Activated CD4-positive, alpha-beta T cell treated with anti-CD3 and anti-CD28 coated beads, Interleukin-2, amount 10 ng/mL, durations not matched to agents 7 days and 5 days (primary cell): ENCODE measurements around the gene RSAD1. TPM values are rescaled to one million over a fixed set of nuclear protein-coding genes. Genes with fewer than 3 reads are reported as not detected.

Experiments used
- CTCF ChIA-PET: fragments of 350-600 bp; sonication (Branson Sonifier 250); formaldehyde crosslinking; loops from one replicate; lab custom pipeline; 2021; ENCODE audit warnings: antibody characterized with exemption; lab: Charles Lee
- POLR2A ChIA-PET: fragments of 350-600 bp; sonication (Branson Sonifier 250); formaldehyde crosslinking; loops from one replicate; lab custom pipeline; 2021; ENCODE audit warnings: antibody characterized with exemption; lab: Charles Lee
- DNase-seq: peaks from one replicate; pipeline ENCODE4 v3.0.0-alpha.2; 2020
- H3K27ac Mint-ChIP-seq: one replicate; pipeline ENCODE4 v1.8.0; 2021; ENCODE audit warnings: mild to moderate bottlenecking, moderate library complexity, mixed read lengths
- H3K27me3 Mint-ChIP-seq: one replicate; pipeline ENCODE4 v1.8.0; 2021; ENCODE audit warnings: mixed read lengths
- H3K36me3 Mint-ChIP-seq: one replicate; pipeline ENCODE4 v1.8.0; 2021; ENCODE audit warnings: low read depth, mixed read lengths
- H3K4me1 Mint-ChIP-seq: one replicate; pipeline ENCODE4 v1.8.0; 2021; ENCODE audit warnings: mixed read lengths
- H3K4me3 Mint-ChIP-seq: one replicate; pipeline ENCODE4 v1.8.0; 2021; ENCODE audit warnings: mild to moderate bottlenecking, moderate library complexity, mixed read lengths
- H3K9me3 Mint-ChIP-seq: one replicate; pipeline ENCODE4 v1.8.0; 2021; ENCODE audit warnings: mixed read lengths
- total RNA-seq, 2 experiments: library from RNA; stranded (reverse); gene quantifications; one replicate each; pipeline ENCODE4 v1.2.3, GENCODE V29; 2021

The RSAD1 gene
- total RNA-seq, 2 experiments from 2014 or later = 22.5 to 25.1 TPM

GRCh38 chr17:50445730-50446325, 32.8 kb upstream of the RSAD1 start:
- H3K36me3 Mint-ChIP-seq = no peaks in the 10 kb centered on the region
- CTCF ChIA-PET = interaction anchor here (0.6 to 1.1 kb wide), 4 partner anchors 19 to 401 kb away, joined by 3 to 5 read pairs (median 4); no protein-coding TSS in a partner anchor
- H3K27me3 Mint-ChIP-seq = no peaks in the 10 kb centered on the region
- H3K4me1 Mint-ChIP-seq = no peaks in the 10 kb centered on the region
- no peak overlapping the region for H3K27ac Mint-ChIP-seq
- no peak for DNase-seq
- no peaks in the 10 kb centered on the region for H3K9me3 Mint-ChIP-seq
- POLR2A ChIA-PET = no interaction called here
- no peak overlapping the region for H3K4me3 Mint-ChIP-seq

- POLR2A ChIA-PET = no interaction called here
- CTCF ChIA-PET = interaction anchor here (0.8 to 1.6 kb wide), 2 partner anchors 14 to 51 kb away, joined by 3 to 5 read pairs; partner anchors contain the start of gene LRRC59
- Mint-ChIP-seq H3K4me1 (peaks cover 7% of the 10 kb centered on the region), H3K9me3 (no peaks in the 10 kb centered on the region), H3K27me3 (no peaks in the 10 kb centered on the region), H3K36me3 (no peaks in the 10 kb centered on the region), H3K27ac (no peak overlapping the region), H3K4me3 (no peak overlapping the region)
- no peak for DNase-seq
Observed at GRCh38 chr17:50447870-50448595, 30.6 kb upstream of the RSAD1 start.

- H3K27me3 Mint-ChIP-seq = no peaks in the 10 kb centered on the region
- no peak overlapping the region for H3K27ac Mint-ChIP-seq
- no peak for DNase-seq
- no peaks in the 10 kb centered on the region for H3K36me3 Mint-ChIP-seq
- no peak overlapping the region for H3K4me3 Mint-ChIP-seq
- POLR2A ChIA-PET = no interaction called here
- CTCF ChIA-PET = no interaction called here
- H3K4me1 Mint-ChIP-seq = peaks cover 7% of the 10 kb centered on the region
- no peaks in the 10 kb centered on the region for H3K9me3 Mint-ChIP-seq
Observed at GRCh38 chr17:50448643-50449042, 30.0 kb upstream of the RSAD1 start.

- Mint-ChIP-seq H3K27me3 (no peaks in the 10 kb centered on the region), H3K36me3 (no peaks in the 10 kb centered on the region), H3K4me3 (no peak overlapping the region), H3K4me1 (peaks cover 7% of the 10 kb centered on the region), H3K9me3 (no peaks in the 10 kb centered on the region), H3K27ac (no peak overlapping the region)
- no peak for DNase-seq
- CTCF ChIA-PET = no interaction called here
- POLR2A ChIA-PET = no interaction called here
Observed at GRCh38 chr17:50451943-50452629, 26.6 kb upstream of the RSAD1 start.

GRCh38 chr17:50452630-50453300, 25.9 kb upstream of the RSAD1 start:
- peaks cover 7% of the 10 kb centered on the region for H3K4me1 Mint-ChIP-seq
- ChIA-PET POLR2A (no interaction called here), CTCF (interaction anchor here (1.2 kb wide), 1 partner anchor 9 kb away, joined by 3 read pairs; no protein-coding TSS in a partner anchor)
- no peak overlapping the region for H3K27ac Mint-ChIP-seq
- no peaks in the 10 kb centered on the region for H3K27me3 Mint-ChIP-seq
- no peak for DNase-seq
- H3K9me3 Mint-ChIP-seq = no peaks in the 10 kb centered on the region
- no peaks in the 10 kb centered on the region for H3K36me3 Mint-ChIP-seq
- H3K4me3 Mint-ChIP-seq = no peak overlapping the region

- CTCF ChIA-PET = interaction anchor here (1.2 kb wide), 1 partner anchor 10 kb away, joined by 3 read pairs; no protein-coding TSS in a partner anchor
- Mint-ChIP-seq H3K4me3 (no peak overlapping the region), H3K36me3 (no peaks in the 10 kb centered on the region), H3K27me3 (no peaks in the 10 kb centered on the region), H3K27ac (no peak overlapping the region), H3K9me3 (no peaks in the 10 kb centered on the region), H3K4me1 (peaks cover 7% of the 10 kb centered on the region)
- POLR2A ChIA-PET = no interaction called here
- DNase-seq = no peak
Observed at GRCh38 chr17:50453901-50454300, 24.8 kb upstream of the RSAD1 start.

- H3K36me3 Mint-ChIP-seq = no peaks in the 10 kb centered on the region
- POLR2A ChIA-PET = no interaction called here
- H3K4me3 Mint-ChIP-seq = no peak overlapping the region
- H3K9me3 Mint-ChIP-seq = no peaks in the 10 kb centered on the region
- no peaks in the 10 kb centered on the region for H3K27me3 Mint-ChIP-seq
- no peak for DNase-seq
- H3K27ac Mint-ChIP-seq = no peak overlapping the region
- H3K4me1 Mint-ChIP-seq = peaks cover 1% of the 10 kb centered on the region
- CTCF ChIA-PET = interaction anchor here (0.7 to 1.4 kb wide), 3 partner anchors 10 to 116 kb away, joined by 3 to 6 read pairs (median 3); partner anchors contain the start of gene LRRC59
Observed at GRCh38 chr17:50457621-50458020, 21.0 kb upstream of the RSAD1 start.

GRCh38 chr17:50458270-50458669, 20.4 kb upstream of the RSAD1 start:
- Mint-ChIP-seq H3K36me3 (no peaks in the 10 kb centered on the region), H3K4me1 (no peaks in the 10 kb centered on the region), H3K27ac (no peak overlapping the region), H3K4me3 (no peak overlapping the region), H3K9me3 (no peaks in the 10 kb centered on the region), H3K27me3 (no peaks in the 10 kb centered on the region)
- no peak for DNase-seq
- ChIA-PET CTCF (interaction anchor here (1.0 kb wide), 1 partner anchor 61 kb away, joined by 3 read pairs; the partner anchor contains the start of gene LRRC59), POLR2A (no interaction called here)

GRCh38 chr17:50458701-50459676, 19.7 kb upstream of the RSAD1 start:
- Mint-ChIP-seq H3K27ac (peak overlapping the region; percentile 19), H3K4me1 (no peaks in the 10 kb centered on the region), H3K9me3 (no peaks in the 10 kb centered on the region)

GRCh38 chr17:50459756-50460155, 18.9 kb upstream of the RSAD1 start:
- no peaks in the 10 kb centered on the region for H3K9me3 Mint-ChIP-seq
- no peak for DNase-seq
- no peaks in the 10 kb centered on the region for H3K4me1 Mint-ChIP-seq
- H3K4me3 Mint-ChIP-seq = no peak overlapping the region
- H3K27me3 Mint-ChIP-seq = no peaks in the 10 kb centered on the region
- POLR2A ChIA-PET = no interaction called here
- no peaks in the 10 kb centered on the region for H3K36me3 Mint-ChIP-seq
- H3K27ac Mint-ChIP-seq = no peak overlapping the region
- CTCF ChIA-PET = interaction anchor here (1.4 to 1.7 kb wide), 2 partner anchors 27 to 63 kb away, joined by 3 to 4 read pairs; partner anchors contain the start of gene LRRC59

More at GRCh38 chr17:50458701-50459676, 19.7 kb upstream of the RSAD1 start:
- no peak for DNase-seq
- Mint-ChIP-seq H3K4me3 (no peak overlapping the region), H3K36me3 (no peaks in the 10 kb centered on the region), H3K27me3 (no peaks in the 10 kb centered on the region)
- ChIA-PET CTCF (interaction anchor here (1.0 to 1.7 kb wide), 3 partner anchors 26 to 62 kb away, joined by 3 to 4 read pairs (median 3); partner anchors contain the start of gene LRRC59), POLR2A (no interaction called here)

- Mint-ChIP-seq H3K27ac (no peak overlapping the region), H3K4me3 (no peak overlapping the region), H3K9me3 (no peaks in the 10 kb centered on the region), H3K27me3 (no peaks in the 10 kb centered on the region), H3K36me3 (no peaks in the 10 kb centered on the region), H3K4me1 (peaks cover 4% of the 10 kb centered on the region)
- no peak for DNase-seq
- ChIA-PET POLR2A (no interaction called here), CTCF (interaction anchor here (1.7 kb wide), 1 partner anchor 64 kb away, joined by 4 read pairs; the partner anchor contains the start of gene LRRC59)
Observed at GRCh38 chr17:50460831-50461526, 17.7 kb upstream of the RSAD1 start.
